Stromal cell of bone marrow (primary cell): ENCODE results near the gene RNF112.
"Not testable (repeated sequence)": the region's sequence is repeated elsewhere in the genome, so short reads cannot be mapped to it uniquely, and the experiment has no call there.

Source experiments
- DNase-seq: peaks from one replicate; pipeline ENCODE4 v3.0.0-alpha.2; 2012; ENCODE audit warnings: low read depth

The RNF112 gene

DNA sequence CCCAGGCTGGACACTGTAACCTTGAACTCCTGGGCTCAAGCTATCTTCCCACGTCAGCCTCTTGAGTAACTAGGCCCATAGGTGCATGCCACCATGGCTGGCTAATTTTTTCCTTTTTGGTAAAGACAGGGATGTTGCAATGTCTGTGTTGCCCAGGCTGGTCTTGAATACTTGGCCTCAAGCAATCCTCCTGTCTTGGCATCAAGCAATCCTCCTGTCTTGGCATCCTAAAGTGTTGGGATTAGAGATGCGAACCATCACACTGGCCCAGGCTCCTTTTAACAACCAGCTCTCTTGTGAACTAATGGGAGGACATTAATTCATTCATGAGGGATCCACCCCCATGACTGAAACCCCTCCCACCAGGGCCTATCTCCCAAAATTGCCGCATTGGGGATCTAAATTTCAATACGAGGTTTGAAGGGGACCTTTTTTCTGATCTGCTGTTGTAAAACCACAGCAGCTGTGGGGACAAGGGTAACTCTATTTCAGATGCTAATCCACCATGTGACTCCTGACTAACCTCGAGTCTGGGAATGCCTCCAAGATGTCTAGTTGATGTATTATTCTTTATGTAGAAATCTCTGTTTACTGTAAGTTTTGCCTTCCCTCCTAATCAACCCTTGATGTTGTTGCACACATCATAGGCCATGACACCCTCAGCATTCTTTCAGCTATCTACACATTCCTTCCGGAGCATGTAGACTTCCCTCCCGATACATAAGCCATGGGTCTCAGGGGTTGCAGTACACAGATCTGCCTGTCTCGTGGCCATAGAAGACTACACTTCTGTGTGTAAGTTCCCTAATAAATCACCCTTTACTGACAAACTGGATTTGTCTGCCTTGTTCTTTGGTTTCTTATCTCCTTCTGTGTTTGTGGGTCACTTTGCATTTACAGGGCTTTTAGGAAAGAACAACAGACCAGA, 37.6 kb downstream of the RNF112 start:
- DNase-seq: peak; percentile 95

DNA sequence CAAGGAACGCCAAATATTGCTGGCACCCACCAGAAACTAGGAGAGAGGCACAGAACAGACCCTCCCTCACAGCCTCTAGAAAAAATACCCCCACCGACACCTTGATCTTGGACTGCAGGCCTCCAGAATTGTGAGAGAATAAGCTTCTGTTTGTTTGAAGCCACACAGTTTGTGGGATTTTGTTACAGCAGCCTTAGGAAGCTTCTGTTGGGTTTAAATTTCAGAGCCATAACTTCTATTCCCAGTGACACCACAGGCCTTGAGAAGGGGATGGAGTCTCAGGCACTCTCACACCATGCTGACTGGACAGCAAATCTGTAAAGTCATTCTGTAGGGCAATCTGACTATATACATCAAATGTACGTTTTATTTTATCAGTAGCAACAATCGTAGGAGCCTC, 38.6 kb downstream of the RNF112 start:
- no peak for DNase-seq

DNA sequence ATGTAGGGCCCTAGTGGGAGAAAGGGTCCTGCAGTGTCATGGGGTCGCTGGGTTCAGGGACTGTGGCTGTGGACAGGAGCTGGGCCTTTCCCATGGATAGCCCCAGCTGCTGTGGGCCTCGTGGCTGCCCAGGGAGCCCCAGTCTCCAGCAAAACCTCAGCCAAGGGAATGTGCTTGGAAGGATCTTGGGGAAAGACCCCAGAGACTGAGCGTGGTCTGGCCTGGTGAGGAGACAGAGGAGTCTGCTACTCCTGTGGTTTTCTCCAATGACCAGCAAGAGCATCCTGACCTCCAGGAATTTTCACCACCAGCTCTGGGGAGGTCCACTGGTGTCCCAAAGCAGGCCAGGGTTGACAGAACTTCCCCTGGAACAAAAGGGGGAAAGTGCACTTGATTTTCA, 42.3 kb downstream of the RNF112 start:
- no peak for DNase-seq

DNA sequence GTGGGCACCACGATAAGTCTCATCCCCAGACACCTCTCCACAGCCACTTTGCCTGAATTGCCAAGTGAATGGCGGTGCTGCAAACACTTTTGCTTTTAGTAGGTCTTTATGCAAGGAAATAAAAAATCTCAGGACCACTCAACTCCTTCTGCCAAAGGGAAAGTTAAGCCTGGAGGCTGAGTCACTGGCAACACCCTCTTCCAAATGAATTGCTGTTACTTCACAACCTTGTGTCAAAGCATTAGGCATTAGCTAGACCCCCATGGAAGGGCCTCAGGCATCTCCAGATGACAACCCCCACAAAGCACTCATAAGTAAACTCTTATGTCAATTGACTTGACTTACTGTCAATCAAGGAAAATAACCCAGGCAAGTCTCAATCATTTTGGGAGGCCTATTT, 43.0 kb downstream of the RNF112 start:
- DNase-seq: no peak

DNA sequence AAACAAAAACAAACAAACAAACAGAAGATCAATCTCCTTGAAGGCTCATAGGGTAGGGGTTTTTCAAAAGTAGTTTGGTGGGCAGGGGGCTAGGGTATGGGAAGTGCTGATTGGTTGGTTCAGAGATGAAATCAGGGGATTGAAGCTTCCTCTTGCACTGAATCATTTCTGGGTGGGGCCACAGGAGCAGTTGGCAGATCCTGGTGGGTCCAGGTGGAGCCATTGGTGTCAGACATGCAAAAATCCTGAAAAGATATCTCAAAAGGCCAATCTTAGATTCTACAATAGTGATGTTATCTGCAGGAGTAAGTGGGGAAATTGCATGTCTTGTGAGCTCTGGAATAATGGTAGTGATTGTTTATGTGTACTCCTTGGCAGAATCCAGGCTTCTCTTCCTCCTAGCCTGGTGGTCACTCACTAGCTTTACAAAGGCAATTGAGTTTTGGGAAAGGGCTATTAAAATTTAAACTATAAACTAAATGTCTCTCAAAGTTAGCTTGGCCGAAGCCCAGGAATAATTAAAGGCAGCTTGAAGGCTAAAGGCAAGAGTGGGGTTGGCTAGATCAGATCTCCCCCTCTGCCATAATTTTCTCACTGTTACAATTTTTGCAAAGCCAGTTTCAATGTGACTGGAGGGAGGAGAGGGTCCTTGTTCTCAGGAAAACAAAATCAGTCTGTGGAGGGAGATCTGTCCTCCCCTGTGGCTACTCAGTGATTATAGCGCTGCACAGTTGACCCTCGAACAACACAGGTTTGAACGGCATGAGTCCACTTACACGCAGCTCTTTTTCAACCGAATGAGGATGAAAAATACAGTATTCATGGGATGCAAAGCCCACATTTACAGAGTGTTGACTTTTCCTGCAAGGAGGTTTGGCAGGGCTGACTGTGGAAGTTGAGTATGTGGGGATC, 45.2 kb downstream of the RNF112 start:
- DNase-seq: no peak

DNA sequence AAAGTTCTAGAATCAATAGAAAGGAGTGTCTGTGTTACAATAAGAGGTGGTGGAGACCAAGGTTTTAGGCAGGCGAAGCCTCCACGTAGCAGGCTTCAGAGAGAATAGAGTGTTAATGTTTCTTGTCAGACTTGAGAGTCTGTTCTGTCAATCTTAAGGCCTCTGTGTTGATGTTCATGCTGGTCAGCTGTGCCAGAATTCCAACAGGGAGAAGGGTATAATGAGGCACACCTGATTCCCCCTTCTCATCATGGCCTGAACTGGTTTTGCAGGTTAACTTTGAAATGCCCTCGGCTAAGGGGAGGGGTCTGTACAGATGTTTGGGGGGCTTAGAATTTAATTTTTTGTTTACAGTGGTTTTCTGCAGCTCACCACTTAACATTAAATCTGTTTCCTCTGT, 46.0 kb downstream of the RNF112 start:
- no peak for DNase-seq

DNA sequence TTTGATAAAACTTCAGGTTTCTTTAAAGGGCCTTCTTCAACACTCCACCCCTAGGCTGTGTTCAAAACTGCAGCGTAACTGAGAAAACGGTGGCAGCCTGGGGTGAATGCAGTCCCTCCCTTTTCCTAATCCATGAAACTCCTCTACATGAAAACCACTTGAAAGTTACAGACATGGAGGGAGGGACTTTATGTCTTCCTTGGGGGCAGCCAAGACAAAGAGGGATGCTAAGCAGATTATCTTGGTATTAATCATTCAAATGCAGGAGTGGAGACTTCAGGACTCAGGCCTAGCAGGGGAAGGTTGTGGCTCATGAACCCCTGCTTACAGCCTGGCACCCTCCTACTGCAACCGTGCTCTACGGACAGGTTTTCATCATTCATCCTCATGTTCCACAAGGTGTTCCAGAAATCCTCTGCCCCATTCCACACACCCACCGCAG, 46.8 kb downstream of the RNF112 start:
- no peak for DNase-seq

DNA sequence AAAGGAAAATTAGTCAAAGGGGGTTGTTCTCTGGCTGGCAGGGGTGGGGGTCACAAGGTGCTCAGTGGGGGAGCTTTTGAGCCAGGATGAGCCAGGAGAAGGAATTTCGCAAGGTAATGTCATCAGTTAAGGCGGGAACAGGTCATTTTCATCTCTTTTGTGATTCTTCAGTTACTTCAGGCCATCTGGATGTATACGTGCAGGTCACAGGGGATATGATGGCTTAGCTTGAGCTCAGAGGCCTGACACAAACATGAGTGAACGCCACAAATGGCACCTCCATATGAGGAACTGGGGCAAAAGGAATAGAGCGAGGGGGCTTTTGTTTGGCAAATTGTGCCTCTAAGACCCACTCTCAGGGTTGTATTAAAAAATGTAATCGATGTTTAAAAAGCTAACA, 47.4 kb downstream of the RNF112 start:
- DNase-seq: not testable (repeated sequence)

DNA sequence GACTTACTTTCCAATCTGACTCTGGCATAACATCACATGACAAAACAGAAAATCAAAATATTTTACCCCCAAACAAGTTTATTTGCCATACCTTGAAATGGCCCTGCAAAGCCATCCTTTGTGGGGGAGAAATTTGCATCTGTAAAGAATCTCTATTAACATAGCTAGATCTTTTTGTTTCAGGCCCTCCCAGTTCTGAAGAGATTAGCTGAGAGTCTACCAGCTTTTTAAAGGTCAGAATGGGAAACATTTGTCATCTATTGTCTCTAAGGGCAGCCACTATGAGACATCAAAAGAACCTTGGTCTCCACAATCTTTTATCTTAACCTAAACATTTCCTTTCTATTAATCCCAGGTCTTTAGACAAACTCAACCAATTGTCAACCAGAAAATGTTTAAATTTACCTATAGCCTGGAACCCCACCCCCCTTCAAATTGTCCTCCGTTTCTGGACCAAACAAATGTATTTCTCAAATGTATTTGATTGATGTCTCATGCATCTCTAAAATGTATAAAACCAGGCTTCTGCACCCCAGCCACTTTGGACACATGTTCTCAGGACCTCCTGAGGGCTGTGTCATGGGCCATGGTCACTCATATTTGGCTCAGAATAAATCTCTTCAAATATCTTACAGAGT, 48.1 kb downstream of the RNF112 start:
- not testable (repeated sequence) for DNase-seq

DNA sequence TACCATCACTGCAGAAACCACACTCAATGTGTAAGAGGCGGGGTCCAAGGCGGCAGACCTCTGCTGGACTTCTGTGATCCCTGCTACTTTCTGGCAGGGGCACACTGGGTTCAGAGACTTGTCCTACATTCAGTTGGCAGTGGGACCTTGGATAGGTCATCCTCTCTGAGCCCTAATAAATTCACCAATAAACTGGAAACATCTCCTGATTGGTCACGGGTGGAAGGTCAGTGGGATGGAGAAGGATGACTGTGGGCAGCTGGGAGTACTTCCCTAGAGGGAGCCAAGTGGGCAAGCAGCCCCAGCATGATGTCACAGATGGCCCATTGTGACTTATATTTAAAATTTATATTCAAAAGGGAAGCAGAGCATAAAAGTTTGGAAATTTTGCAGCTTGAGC, 49.7 kb downstream of the RNF112 start:
- DNase-seq: no peak

DNA sequence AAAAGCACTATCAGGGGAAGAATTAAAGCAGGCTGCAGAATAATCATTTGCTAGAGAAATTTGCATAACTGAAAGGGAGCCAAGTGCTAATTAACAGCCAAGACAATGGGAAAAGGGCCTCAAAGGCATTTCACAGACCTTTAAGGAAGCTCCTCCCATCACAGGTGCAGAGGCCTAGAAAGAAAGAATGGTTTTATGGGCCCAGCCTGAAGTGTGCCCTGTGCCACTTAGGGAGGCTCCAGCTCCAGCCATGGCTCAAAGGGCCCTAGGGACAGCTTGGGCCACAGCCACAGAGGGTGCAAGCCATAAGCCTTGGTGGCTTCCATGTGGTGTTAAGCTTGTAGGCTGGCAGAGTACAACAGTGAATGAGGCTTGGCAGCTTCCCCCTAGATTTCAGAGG, 50.1 kb downstream of the RNF112 start:
- DNase-seq: no peak

DNA sequence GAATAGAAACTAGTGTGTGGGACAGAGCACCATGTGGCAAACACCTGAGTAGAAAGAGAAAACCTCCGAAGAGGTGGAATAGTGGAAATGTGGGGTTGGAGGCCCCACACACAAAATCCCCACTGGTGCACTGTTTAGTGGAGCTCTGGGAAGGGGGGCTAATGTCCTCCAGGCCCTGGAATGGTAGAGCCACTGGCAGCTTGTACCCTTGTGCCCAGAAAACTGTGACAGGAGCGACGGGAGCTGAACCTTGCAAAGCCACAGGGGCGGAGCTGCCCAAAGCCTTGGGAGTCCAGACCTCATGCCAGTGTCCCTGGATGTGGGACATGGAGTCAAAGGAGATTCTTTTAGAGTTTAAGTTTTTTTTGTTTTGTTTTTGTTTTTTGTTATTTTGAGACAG, 50.6 kb downstream of the RNF112 start:
- DNase-seq: no peak

DNA sequence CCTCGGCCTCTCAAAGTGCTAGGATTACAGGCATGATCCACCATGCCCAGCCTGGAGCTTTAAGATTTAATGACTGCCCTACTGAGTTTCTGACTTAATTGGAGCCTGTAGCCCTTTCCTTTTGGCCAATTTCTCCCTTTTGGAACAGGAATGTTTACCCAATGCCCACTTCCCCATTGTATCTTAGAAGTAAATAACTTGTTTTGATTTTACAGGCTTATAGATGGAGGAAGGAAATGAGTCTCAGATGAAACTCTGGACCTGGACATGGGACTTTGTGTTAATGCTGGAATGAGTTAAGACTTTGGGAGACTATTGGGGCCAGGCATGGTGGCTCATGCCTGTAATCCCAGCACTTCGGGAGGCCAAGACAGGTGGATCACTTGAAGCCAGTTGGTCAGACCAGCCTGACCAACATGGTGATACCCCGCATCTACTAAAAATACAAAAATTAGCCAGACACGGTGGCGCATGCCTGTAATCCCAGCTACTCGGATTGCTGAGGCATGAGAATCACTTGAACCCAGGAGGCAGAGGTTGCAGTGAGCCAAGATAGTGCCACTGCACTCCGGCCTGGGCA, 51.5 kb downstream of the RNF112 start:
- not testable (repeated sequence) for DNase-seq

DNA sequence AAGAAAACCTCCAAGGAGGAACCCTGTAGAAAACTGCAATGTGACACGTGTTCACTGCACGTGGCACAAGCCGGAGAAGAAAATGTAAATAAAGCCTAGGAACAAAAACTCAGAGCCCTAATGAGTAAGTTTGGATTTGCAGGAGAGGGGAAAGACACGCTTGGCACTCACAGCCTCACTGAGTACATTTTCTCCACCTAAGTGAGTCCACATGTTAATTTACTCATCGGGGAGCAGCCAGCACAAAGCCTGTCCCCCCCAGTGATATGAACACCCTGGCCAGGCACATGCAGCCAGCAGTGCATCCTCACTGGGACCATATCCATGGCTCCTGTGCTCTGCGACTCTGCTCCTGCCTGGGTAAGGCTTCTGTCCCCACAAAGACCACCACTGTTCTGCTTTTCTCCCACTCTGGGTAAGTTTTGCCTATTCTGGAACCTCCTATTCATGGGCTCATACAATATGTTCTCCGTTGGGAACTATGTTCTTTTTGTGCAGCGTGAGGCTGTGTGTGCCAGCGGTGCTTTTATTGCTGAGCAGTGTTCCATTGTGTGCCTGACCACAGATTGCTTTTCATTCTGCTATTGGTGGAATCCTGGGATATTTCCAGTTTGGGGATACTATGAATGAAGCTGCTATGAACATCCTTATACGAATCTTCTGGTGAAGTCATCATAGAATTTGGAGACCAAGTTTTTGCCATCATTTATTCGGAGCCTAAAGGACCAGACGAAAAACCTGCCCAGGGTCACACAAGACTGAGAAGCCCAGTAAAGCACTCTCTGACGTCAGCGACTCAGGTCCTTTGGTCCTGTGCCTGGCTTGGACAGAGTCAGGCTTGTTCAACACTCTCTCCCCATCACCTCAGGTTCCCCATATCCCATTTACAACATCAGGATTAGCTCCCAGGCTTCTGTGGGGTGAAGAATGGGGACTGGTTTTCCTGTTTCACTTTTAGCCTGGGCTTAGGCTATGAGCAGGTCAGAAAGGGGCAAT, 53.3 kb downstream of the RNF112 start:
- DNase-seq: no peak
